ENCODE results near the gene DNAJA1. TPM values are rescaled to one million over a fixed set of nuclear protein-coding genes. Genes with fewer than 3 reads are reported as not detected.
"Not testable (repeated sequence)": the region's sequence is repeated elsewhere in the genome, so short reads cannot be mapped to it uniquely, and the experiment has no call there.

The DNAJA1 gene
- 118 TPM for polyA plus RNA-seq (2013, experiment 1 of 2; ENCODE audit: insufficient read length)
- polyA plus RNA-seq (2013, experiment 2 of 2; ENCODE audit: insufficient read length) = 128 TPM

- peak; percentile 95 for DNase-seq
These were observed at the start of gene DNAJA1 for GRCh38 chr9:33024966-33025571. Gene DNAJA1 (plus strand): TSS chr9:33025273. CDS start chr9:33026485, 1,212 bp downstream.

GRCh38 chr9:32978051-32978450 lies 47.0 kb upstream of the DNAJA1 start:
- DNase-seq = no peak

GRCh38 chr9:32986971-32987370 lies 38.1 kb upstream of the DNAJA1 start:
- peak; percentile 14 for DNase-seq

GRCh38 chr9:32989660-32990059 lies 35.4 kb upstream of the DNAJA1 start:
- no peak for DNase-seq

- no peak for DNase-seq
These were observed 33.0 kb upstream of the DNAJA1 start for GRCh38 chr9:32991897-32992594.

- DNase-seq = no peak
These were observed 32.4 kb upstream of the DNAJA1 start for GRCh38 chr9:32992595-32993238.

GRCh38 chr9:33000682-33001055 lies 24.4 kb upstream of the DNAJA1 start:
- DNase-seq = peak; percentile 5

GRCh38 chr9:33005335-33005734 lies 19.7 kb upstream of the DNAJA1 start:
- DNase-seq = not testable (repeated sequence)

- no peak for DNase-seq
These were observed 17.3 kb upstream of the DNAJA1 start for GRCh38 chr9:33007755-33008154.

GRCh38 chr9:33011831-33012230 lies 13.2 kb upstream of the DNAJA1 start:
- no peak for DNase-seq

- DNase-seq = no peak
These were observed 12.6 kb upstream of the DNAJA1 start for GRCh38 chr9:33012328-33013069.

- DNase-seq = no peak
These were observed 11.0 kb upstream of the DNAJA1 start for GRCh38 chr9:33013962-33014664.

- DNase-seq = no peak
These were observed 10.4 kb upstream of the DNAJA1 start for GRCh38 chr9:33014665-33015014.

GRCh38 chr9:33017283-33018041 lies 7.6 kb upstream of the DNAJA1 start:
- no peak for DNase-seq

- no peak for DNase-seq
These were observed 5.3 kb upstream of the DNAJA1 start for GRCh38 chr9:33019797-33020196.

GRCh38 chr9:33022303-33022702 lies 2.8 kb upstream of the DNAJA1 start:
- DNase-seq = no peak

GRCh38 chr9:33022755-33023154 lies 2.3 kb upstream of the DNAJA1 start:
- no peak for DNase-seq

GRCh38 chr9:33023661-33024060 lies 1.4 kb upstream of the DNAJA1 start:
- DNase-seq = no peak

GRCh38 chr9:33024126-33024965 lies 727 bp upstream of the DNAJA1 start:
- DNase-seq = no peak

GRCh38 chr9:33025572-33026342 lies 684 bp downstream of the DNAJA1 start:
- peak; percentile 45 for DNase-seq

Data from fibroblast of skin of scalp (primary cell).